HTR-8/SVneo (cell line): ENCODE results near the gene ZFP62.

Experiments
- DNase-seq: peaks from one replicate; pipeline ENCODE4 v3.0.0; 2011; ENCODE audit warnings: low spot score, mixed read lengths; ENCODE audit not compliant: insufficient read length
- FAIRE-seq: peaks from 2 replicates; lab custom pipeline; 2011; peaks lifted over from hg19 to GRCh38; lab: Jason Lieb, UNC

ZFP62 gene

DNA sequence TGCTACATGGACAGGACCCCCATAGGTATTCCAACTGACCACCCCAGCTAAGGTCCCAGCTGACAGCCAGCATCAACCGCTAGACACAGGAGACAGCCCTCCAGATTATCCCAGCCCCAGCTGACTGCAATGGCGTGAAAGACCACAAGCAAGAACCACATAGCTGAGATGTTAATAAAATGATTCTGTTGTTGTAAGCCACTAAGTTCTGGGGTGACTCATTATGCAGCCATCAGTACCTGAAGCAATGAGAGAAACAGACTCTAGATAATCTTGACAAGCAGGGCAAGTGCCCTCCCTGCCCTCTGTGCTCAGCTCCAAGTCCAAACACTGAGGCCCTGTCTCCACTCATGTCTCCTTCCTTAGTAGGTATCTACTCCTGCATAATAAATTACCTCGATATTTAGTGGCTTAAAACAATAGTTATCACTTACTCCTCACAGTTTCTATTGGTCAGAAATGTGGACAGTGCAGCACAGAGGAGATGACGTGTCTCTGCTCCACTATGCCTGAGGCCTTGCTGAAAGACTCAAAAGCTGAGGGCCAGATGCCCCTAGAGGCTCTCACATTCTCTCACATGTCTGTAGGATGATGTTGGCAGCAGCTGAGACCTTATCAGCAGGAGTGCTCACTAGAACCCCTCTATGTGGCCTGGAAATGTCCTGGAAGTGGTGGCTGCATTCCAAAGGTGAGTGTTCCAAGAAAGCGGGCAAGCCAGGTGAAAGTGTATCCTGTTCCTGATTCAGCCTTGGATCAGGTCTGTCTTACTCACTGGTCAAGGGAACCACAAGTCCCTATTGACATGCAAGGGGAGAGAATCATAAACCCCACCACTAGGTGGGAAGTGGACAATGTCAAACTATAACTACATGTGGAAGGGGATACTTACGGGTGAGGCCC lies 60.9 kb downstream of the ZFP62 start:
- FAIRE-seq, result peak; percentile 28
- no peak for DNase-seq

GRCh38 chr5:180799194-180799593 lies 61.9 kb downstream of the ZFP62 start:
- DNase-seq (no peak), FAIRE-seq (no peak)

GRCh38 chr5:180798193-180798592 lies 62.9 kb downstream of the ZFP62 start:
- FAIRE-seq, result no peak
- no peak for DNase-seq
